Hepatocyte (in vitro differentiated cells): ENCODE results near the gene MEDAG. TPM values are rescaled to one million over a fixed set of nuclear protein-coding genes. Genes with fewer than 3 reads are reported as not detected.
"Not testable (repeated sequence)": the region's sequence is repeated elsewhere in the genome, so short reads cannot be mapped to it uniquely, and the experiment has no call there.

Source experiments
- DNase-seq: peaks from one replicate; pipeline ENCODE4 v3.0.0-alpha.2; 2016; ENCODE audit warnings: low spot score
- H2AFZ ChIP-seq: fragments of 200-600 bp; sonication (generic); 2 replicates; pipeline ENCODE4 v1.6.0; 2016; ENCODE audit warnings: antibody characterized with exemption, mild to moderate bottlenecking
- H3K27ac ChIP-seq: fragments of 200-600 bp; sonication (generic); 2 replicates; pipeline ENCODE4 v1.5.1; 2016; ENCODE audit warnings: mild to moderate bottlenecking
- H3K27me3 ChIP-seq: fragments of 200-600 bp; sonication (generic); 2 replicates; pipeline ENCODE4 v1.6.1; 2016
- H3K36me3 ChIP-seq: fragments of 200-600 bp; sonication (generic); replicated peaks from 2 replicates; pipeline ENCODE4 v1.5.1; 2016; ENCODE audit warnings: low read depth; ENCODE audit not compliant: insufficient read depth
- H3K4me1 ChIP-seq: fragments of 200-600 bp; sonication (generic); 2 replicates; pipeline ENCODE4 v1.5.1; 2016; ENCODE audit warnings: mild to moderate bottlenecking, moderate library complexity; ENCODE audit not compliant: insufficient read depth
- H3K4me2 ChIP-seq: fragments of 200-600 bp; sonication (generic); 2 replicates; pipeline ENCODE4 v1.6.0; 2016
- H3K4me3 ChIP-seq: fragments of 200-600 bp; sonication (generic); 2 replicates; pipeline ENCODE4 v1.5.1; 2016; ENCODE audit warnings: mild to moderate bottlenecking
- H3K79me2 ChIP-seq: fragments of 200-600 bp; sonication (generic); 2 replicates; pipeline ENCODE4 v1.6.0; 2017; ENCODE audit warnings: mild to moderate bottlenecking
- H3K9me2 ChIP-seq: fragments of 200-600 bp; sonication (generic); replicated peaks from 2 replicates; pipeline ENCODE4 v1.6.0; 2017; ENCODE audit warnings: mild to moderate bottlenecking; ENCODE audit not compliant: insufficient read depth
- H3K9me3 ChIP-seq: fragments of 200-600 bp; sonication (generic); 2 replicates; pipeline ENCODE4 v1.5.1; 2016; ENCODE audit warnings: low read depth, mild to moderate bottlenecking
- H4K20me1 ChIP-seq: fragments of 200-600 bp; sonication (generic); 2 replicates; pipeline ENCODE4 v1.6.0; 2016; ENCODE audit warnings: mild to moderate bottlenecking; ENCODE audit not compliant: insufficient read depth, poor library complexity, severe bottlenecking
- EZH2 ChIP-seq: fragments of 200-600 bp; sonication (generic); IDR thresholded peaks from 2 replicates; pipeline ENCODE4 v1.6.1; 2016; ENCODE audit warnings: antibody characterized with exemption, mild to moderate bottlenecking, borderline replicate concordance
- EZH2phosphoT487 ChIP-seq: fragments of 200-600 bp; sonication (generic); IDR thresholded peaks from one replicate; pipeline ENCODE4 v1.6.1; 2018; ENCODE audit warnings: antibody characterized with exemption, mild to moderate bottlenecking, low read depth, moderate library complexity; ENCODE audit not compliant: unreplicated experiment, severe bottlenecking
- WGBS: methylation state at CpG from one replicate; pipeline ENCODE4 v1.1.6; 2016; ENCODE audit warnings: low lambda C conversion rate; ENCODE audit errors: missing lambda C conversion rate; 5-methylcytosine and 5-hydroxymethylcytosine counted together
- polyA plus RNA-seq: library from polyadenylated mRNA; unstranded; fragments of >200 nt; fragmentation: Nextera tagmentation; extraction: Ambion mirVana; gene quantifications from 2 replicates; pipeline ENCODE4 v1.2.1, GENCODE V29; 2016
- total RNA-seq: library from RNA; depleted of rRNA; stranded (reverse); fragments of >200 nt; gene quantifications from 2 replicates; pipeline ENCODE4 v1.2.3, GENCODE V29; 2014
- TF ChIP-seq, protein P1 (sequence below): fragments of 200-600 bp; sonication (generic); IDR thresholded peaks from 2 replicates; pipeline ENCODE4 v1.5.1; 2016; ENCODE audit warnings: antibody characterized with exemption, mild to moderate bottlenecking; ENCODE audit not compliant: poor library complexity

Gene MEDAG
- total and polyA plus RNA-seq, 2 experiments from 2014 or later, result 0.03 to 0.28 TPM

DNA sequence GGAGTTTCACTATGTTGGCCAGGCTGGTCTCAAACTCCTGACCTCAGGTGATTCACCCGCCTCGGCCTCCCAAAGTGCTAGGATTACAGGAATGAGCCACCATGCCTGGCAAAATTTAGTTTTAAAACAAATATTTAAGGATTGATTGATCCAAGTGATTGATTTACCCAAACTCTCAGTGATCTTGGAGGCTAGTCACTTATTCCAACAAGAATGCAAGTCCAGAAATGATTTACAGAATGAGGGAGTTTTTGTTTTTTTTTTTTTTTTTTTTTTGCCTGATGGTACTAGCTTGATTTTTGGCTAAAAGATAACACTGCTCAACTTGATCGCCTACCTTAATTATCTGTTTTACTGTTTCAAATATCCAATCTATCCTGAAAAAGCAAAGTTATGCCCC is 20.7 kb downstream of the MEDAG start:
- Histone ChIP-seq H3K9me2 (no peaks in the 10 kb centered on the region), H4K20me1 (no peaks in the 10 kb centered on the region), H3K4me1 (peaks cover 8% of the 10 kb centered on the region), H3K4me3 (no peak overlapping the region), H3K4me2 (no peak overlapping the region), H3K27ac (no peak overlapping the region), H2AFZ (no peak overlapping the region), H3K36me3 (no peaks in the 10 kb centered on the region), H3K79me2 (no peaks in the 10 kb centered on the region), H3K27me3 (no peaks in the 10 kb centered on the region), H3K9me3 (no peaks in the 10 kb centered on the region)
- 84% methylated on average over 3 of the region's 3 CpGs for WGBS
- DNase-seq, result no peak
- TF ChIP-seq EZH2 (no peak), EZH2phosphoT487 (no peak)
- TF ChIP-seq, protein P1, sequence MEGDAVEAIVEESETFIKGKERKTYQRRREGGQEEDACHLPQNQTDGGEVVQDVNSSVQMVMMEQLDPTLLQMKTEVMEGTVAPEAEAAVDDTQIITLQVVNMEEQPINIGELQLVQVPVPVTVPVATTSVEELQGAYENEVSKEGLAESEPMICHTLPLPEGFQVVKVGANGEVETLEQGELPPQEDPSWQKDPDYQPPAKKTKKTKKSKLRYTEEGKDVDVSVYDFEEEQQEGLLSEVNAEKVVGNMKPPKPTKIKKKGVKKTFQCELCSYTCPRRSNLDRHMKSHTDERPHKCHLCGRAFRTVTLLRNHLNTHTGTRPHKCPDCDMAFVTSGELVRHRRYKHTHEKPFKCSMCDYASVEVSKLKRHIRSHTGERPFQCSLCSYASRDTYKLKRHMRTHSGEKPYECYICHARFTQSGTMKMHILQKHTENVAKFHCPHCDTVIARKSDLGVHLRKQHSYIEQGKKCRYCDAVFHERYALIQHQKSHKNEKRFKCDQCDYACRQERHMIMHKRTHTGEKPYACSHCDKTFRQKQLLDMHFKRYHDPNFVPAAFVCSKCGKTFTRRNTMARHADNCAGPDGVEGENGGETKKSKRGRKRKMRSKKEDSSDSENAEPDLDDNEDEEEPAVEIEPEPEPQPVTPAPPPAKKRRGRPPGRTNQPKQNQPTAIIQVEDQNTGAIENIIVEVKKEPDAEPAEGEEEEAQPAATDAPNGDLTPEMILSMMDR, result no peak

DNA sequence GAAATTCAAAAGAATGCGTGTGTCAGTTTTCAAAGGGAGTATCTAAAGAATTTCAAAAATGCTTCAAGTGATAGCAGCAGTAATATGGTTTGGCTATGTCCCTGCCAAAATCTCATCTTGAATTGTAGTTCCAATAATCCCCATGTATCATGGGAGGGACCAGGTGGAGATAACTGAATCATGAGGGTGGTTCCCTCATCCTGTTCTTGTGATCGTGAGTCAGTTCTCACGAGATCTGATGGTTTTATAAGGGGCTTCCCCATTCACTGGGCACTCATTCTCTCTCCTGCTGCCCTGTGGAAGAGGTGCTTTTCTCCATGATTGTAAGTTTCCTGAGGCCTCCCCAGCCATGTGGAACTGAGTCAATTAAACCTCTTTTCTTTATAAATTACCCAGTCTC is 21.1 kb downstream of the MEDAG start:
- H3K36me3 ChIP-seq, H3K4me1 ChIP-seq, H3K9me3 ChIP-seq, H3K4me2 ChIP-seq, H3K27ac ChIP-seq, H3K79me2 ChIP-seq, H3K9me2 ChIP-seq, H4K20me1 ChIP-seq, H3K27me3 ChIP-seq, H2AFZ ChIP-seq, H3K4me3 ChIP-seq, DNase-seq: not testable (repeated sequence)
- WGBS, result 71% methylated on average over 3 of the region's 3 CpGs

DNA sequence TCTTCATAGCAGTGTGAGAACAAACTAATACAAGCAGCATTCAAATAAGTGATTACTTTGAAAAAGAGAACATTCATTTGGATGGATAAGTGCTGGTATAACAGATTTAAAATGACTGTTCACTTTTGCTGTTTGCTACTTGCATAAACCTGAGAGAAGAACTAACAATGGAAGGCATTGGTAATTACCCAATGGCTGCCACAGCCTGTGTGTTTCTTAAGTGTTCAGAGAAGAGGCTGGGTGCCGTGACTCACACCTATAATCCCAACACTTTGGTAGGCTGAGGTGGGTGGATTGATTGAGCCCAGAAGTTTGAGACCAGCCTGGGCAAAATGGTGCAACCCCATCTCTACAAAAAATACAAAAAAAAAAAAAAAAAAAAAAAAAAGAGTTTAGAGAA is 21.5 kb downstream of the MEDAG start:
- Histone ChIP-seq H3K36me3 (no peaks in the 10 kb centered on the region), H3K9me3 (no peaks in the 10 kb centered on the region), H3K79me2 (no peaks in the 10 kb centered on the region), H2AFZ (no peak overlapping the region), H3K4me1 (peaks cover 8% of the 10 kb centered on the region), H4K20me1 (no peaks in the 10 kb centered on the region), H3K4me3 (no peak overlapping the region), H3K4me2 (no peak overlapping the region), H3K27me3 (no peaks in the 10 kb centered on the region), H3K9me2 (no peaks in the 10 kb centered on the region), H3K27ac (no peak overlapping the region)
- DNase-seq, result no peak
- TF ChIP-seq, protein P1, result no peak
- TF ChIP-seq EZH2 (no peak), EZH2phosphoT487 (no peak)
- WGBS, result 87% methylated on average over 1 of the region's 1 CpG

DNA sequence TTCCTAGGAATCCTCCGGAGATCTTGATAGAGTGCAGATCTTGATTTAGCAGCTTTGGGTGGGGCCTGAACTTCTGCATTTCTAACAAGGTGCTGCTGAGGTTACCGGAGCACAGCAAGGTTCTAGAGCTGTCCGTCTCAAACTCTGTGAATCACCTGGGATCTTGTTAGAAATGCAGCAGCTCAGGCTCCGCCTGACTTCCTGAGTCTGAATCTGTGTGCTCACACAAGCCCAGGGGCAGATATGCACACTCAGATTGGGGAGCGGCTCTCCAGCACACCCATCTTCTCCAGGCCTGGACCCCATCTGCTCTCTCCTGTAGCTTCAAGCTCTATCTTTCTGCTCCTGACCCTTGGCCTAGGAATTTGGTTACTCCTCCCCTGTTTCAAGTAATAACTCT is 22.9 kb downstream of the MEDAG start:
- Histone ChIP-seq H2AFZ (no peak overlapping the region), H3K4me2 (no peak overlapping the region), H3K27ac (no peak overlapping the region), H3K4me3 (no peak overlapping the region), H3K79me2 (no peaks in the 10 kb centered on the region), H3K9me2 (no peaks in the 10 kb centered on the region), H3K9me3 (no peaks in the 10 kb centered on the region), H3K4me1 (no peaks in the 10 kb centered on the region), H3K27me3 (no peaks in the 10 kb centered on the region), H4K20me1 (no peaks in the 10 kb centered on the region), H3K36me3 (no peaks in the 10 kb centered on the region)
- WGBS, result 64% methylated on average over 5 of the region's 5 CpGs
- no peak for TF ChIP-seq EZH2phosphoT487
- no peak for TF ChIP-seq EZH2
- TF ChIP-seq, protein P1, result no peak
- DNase-seq, result no peak
